GM21786 (cell line): ENCODE data around the gene SCN4A.
"Not testable (repeated sequence)": the region's sequence is repeated elsewhere in the genome, so short reads cannot be mapped to it uniquely, and the experiment has no call there.

Experiments
- ATAC-seq: cut with Tn5 transposase; IDR thresholded peaks from one replicate; pipeline ENCODE4 v1.9.1; 2021; ENCODE audit not compliant: unreplicated experiment

The SCN4A gene

DNA sequence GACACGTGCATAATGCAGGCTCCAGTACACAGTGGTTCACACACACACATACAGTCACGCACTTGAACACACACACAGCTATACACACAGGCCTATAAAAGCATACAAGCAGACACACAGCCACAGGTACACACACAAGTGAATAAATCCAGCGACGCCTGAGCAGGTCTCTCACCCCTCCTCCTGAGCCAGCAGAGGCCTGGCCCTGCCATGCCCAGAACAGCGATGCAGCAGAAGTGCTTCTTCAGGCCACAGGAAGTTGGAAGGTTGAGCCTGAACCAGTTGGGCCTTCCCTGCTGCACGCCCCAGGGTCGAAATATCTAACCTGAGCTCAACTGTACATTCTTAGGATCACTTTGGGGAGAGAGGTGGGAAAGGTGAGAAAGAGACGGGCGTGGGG lies 33.3 kb downstream of the SCN4A start:
- no peak for ATAC-seq

DNA sequence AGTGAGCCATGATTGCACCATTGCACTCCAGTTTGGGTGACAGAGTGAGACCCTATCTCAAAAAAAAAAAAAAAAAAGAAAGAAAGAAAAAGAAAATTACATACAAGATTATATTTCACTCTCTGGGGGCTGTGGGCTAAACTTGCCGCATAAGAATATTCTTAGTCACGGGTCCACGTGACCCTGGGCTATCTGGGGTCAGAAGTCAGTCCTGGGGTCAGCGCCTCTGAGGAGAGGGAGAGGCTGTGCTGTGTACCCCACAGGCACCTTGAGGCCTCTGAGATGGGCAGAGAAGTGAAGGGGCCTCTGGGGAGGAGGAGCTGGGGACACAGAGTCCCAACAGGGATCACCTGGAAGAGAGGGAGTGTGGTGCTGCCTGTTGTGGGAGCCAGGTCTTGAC lies 34.8 kb downstream of the SCN4A start:
- ATAC-seq = no peak

- ATAC-seq = no peak
Measured at GRCh38 chr17:63937319-63937718, 35.4 kb downstream of the SCN4A start.

GRCh38 chr17:63934183-63935112 lies 38.3 kb downstream of the SCN4A start:
- ATAC-seq = no peak

GRCh38 chr17:63933598-63933997 lies 39.1 kb downstream of the SCN4A start:
- ATAC-seq = no peak

- ATAC-seq = peak; percentile 12
Measured at GRCh38 chr17:63932721-63933120, 40.0 kb downstream of the SCN4A start.

- peak; percentile 71 for ATAC-seq
Measured at GRCh38 chr17:63931981-63932561, 40.6 kb downstream of the SCN4A start, which contains the start of gene CD79B. Gene CD79B, minus strand, starts transcription at chr17:63932331. Its CDS starts 70 bp downstream, at chr17:63932261.

- ATAC-seq = peak; percentile 31
Measured at GRCh38 chr17:63930951-63931575, 41.7 kb downstream of the SCN4A start.

GRCh38 chr17:63929860-63930766 lies 42.6 kb downstream of the SCN4A start:
- no peak for ATAC-seq

DNA sequence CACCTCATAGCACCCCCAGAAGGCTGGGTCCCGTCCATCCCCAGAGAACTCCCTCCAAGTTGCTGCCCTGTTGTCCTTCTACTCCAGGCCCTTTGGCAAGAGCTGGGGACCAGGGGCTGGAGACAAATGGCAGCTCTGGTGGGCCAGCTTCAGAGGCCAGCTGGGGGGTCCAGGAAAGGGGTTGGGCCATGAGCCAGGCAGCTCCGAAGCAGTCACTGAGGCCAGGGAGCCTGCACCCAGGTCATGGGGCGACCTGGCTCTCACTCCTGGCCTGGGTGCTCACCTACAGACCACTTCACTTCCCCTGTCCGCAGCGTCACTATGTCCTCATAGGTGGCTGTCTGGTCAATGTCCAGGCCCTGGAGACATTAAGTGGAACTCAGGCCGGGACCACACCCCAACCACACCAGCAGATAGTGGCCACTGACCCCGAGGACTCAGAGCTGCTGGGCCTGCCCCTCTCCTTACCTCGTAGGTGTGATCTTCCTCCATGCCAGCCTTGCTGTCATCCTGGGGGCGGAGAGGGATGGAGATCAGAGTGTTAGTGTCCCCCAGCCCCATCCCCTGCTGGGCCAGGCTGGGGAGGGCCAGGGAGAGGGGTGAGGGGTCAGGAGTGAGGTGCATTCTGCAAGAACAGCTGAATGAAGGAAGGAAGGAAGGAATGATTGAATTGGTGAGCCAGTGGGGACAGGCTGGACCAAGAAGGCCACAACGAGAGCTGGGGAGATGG lies 43.6 kb downstream of the SCN4A start:
- ATAC-seq = no peak

DNA sequence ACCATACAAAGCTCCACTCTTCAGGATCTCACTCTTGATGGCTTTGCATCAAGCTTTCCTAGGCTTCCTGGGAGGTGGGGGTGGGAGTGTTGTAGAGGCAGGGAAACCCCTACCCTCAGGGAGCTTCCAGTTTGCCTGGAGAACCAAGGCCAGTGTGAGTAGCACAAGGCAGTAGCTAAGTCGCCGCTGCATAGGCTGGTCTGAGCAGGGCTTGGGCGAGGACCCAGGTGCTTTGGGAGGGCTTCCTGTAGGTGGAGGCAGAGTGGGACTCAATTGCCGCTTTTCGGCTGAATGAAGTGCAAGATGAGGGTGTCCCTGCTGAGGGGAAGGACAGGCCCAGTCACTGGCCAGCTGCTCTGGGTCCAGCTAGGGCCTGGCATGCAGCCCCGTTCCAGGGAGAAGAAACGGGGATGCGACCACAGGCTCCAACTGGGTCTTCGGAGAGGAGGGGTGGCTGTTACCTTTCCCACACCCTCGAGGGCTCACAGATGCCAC lies 44.5 kb downstream of the SCN4A start:
- no peak for ATAC-seq

GRCh38 chr17:63927464-63928171 lies 45.1 kb downstream of the SCN4A start:
- ATAC-seq = peak; percentile 29

DNA sequence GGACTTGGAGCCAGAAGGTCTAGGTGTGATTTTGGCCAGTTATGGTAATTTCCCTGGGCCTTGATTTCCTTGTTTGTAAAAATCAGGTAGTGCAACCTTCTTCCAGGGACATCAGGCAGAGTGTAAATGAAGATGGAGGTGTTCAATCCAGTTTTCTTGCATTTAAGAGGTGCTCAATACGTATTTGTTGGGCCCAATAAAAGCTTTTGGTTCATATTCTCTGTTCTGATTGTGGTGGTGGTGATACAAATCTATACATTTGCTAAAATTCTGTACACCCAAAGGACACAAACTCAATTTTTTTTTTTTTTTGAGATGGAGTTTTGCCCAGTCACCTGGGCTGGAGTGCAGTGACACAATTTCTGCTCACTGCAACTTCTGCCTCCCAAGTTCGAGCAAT lies 46.6 kb downstream of the SCN4A start:
- no peak for ATAC-seq

- no peak for ATAC-seq
Measured at GRCh38 chr17:63925615-63926014, 47.1 kb downstream of the SCN4A start.

DNA sequence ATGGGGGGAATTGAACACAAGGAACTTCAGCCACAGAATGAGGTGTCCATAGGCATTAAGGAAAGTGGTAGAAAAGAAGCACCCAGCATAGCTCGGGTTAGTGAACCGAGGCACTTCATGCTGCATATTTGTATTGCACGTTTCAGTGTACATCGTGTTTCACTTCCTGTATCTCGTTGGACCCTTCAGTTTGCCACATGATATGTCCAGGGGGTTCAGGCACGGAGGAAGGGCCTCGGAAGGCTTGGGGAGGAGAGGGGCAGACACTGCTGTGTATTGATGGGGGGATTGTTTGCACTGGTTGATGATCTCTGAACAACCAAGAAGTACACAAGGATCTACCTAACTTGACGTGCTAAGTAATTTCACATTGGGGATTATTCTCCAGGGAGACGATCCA lies 50.3 kb downstream of the SCN4A start:
- ATAC-seq = peak; percentile 44

DNA sequence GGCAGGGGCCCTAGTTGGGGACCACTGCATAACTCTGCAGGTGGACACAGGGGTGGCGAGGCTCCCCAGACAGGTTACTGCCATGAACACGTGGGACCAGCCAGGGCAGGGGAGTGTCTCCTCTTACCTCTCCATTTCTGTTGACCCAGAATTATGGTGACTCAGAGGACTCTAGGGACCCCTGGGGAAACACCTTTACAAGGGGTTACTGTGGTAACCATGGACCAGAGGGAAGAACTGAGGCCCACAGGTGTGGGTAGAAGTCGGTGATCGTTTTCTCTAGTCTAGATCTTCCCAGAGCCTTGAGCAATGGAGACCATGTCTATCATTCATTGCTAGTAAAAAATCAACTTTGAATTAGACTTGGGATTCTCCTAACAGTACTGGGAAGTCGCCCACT lies 51.9 kb downstream of the SCN4A start:
- ATAC-seq = not testable (repeated sequence)

DNA sequence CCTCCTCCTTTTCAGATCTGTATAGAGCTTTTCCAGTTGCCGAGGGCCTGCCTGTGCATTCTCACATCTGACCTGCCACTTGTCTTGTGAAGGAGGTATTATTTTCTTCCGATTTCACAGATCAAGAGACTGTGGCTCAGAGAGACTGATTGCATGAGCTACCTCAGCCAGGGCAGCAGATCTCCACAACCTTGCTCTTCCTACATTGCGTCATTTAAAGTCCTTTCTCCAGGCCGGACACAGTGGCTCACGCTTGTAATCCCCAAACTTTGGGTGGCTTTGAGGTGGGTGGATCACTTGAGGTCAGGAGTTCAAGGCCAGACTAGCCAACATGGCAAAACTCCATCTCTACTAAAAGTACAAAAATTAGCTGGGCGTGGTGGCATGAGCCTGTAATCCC lies 52.7 kb downstream of the SCN4A start:
- ATAC-seq = not testable (repeated sequence)

DNA sequence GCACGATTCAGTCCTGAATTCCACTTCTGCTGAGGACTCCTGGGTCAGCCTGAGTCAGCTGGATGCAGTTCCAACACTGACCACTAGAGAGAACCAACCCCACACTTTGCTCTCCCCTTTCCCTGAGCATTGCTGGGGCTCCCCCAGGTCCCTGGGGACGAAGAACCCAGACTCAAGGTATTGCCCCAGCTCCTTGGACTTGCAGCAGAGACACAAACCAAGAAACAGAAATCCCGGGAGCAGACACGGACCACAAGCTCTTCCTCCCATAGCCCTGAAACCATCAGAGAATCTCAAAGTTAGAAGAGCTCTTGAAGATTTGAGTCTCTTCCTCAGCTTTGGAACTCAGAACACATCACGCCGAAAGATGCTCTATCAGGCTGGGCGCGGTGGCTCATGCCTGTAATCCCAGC lies 53.4 kb downstream of the SCN4A start:
- ATAC-seq = peak; percentile 52

DNA sequence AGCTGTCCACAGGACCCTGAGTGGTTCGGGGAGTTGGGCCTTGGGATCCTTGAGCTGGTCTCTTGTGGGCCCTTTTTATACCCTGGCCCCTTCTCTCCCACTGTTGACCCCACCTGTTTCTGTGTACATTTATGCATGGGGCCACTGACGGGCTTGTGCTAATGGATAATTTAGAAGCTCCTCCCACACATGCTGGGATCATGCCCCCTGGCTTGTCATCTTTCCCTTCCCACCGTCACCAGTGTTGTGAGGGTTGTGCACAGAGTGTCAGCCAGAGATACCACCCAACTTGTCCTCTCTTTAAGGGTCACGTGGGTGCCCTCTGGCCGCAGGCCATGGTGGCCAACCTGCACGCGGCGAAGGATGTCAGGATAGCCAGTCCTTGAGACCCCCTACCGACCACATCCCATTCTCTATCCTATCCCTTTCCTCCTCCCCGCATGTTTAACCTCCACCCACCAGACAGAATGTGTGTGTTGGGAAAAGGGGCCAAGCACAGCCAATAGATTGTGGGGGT lies 53.9 kb downstream of the SCN4A start, which contains the start of gene GH1:
Gene GH1 (minus strand): TSS at position 51 of the 517 bp plus-strand sequence. CDS start 63 bp downstream, outside the sequence.
- not testable (repeated sequence) for ATAC-seq
